Measurements from ENCODE around the gene RAB30.

DNA sequence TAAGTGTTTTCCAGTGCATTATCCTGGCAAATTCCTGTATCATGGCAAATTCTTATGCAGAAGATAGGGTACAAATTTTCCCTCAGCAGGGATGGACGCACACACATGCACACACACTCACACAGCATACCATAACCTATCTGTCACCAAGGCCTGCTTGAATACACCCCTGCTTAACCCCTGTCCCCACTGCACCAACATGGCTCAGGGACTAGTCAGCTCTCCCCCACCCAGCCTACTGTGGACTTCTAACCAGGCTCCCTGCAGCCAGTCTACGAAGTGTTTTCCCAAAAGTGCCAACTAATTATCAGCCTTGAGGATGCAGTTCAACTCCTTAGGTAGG, 63.1 kb downstream of the RAB30 start:
- TF ChIP-seq, protein P1, sequence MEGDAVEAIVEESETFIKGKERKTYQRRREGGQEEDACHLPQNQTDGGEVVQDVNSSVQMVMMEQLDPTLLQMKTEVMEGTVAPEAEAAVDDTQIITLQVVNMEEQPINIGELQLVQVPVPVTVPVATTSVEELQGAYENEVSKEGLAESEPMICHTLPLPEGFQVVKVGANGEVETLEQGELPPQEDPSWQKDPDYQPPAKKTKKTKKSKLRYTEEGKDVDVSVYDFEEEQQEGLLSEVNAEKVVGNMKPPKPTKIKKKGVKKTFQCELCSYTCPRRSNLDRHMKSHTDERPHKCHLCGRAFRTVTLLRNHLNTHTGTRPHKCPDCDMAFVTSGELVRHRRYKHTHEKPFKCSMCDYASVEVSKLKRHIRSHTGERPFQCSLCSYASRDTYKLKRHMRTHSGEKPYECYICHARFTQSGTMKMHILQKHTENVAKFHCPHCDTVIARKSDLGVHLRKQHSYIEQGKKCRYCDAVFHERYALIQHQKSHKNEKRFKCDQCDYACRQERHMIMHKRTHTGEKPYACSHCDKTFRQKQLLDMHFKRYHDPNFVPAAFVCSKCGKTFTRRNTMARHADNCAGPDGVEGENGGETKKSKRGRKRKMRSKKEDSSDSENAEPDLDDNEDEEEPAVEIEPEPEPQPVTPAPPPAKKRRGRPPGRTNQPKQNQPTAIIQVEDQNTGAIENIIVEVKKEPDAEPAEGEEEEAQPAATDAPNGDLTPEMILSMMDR (IDR thresholded peaks at IDR 0.05) = no peak
- TF ChIP-seq POLR2A (IDR thresholded peaks at IDR 0.05) (no peak), POLR2AphosphoS5 (IDR thresholded peaks at IDR 0.05) (no peak)
